Right kidney (tissue), 9 donors: ENCODE measurements around the gene COBL.

ENCODE experiments used
- DNase-seq: peaks from one replicate; pipeline ENCODE4 v3.0.0-alpha.2; 2016
- long read RNA-seq, 8 donors: transcript quantifications; one replicate each; lab custom pipeline, GENCODE V29; 2026

The COBL gene
- long read RNA-seq, donor 1: 0 reads
- long read RNA-seq, donor 2: 0 reads
- long read RNA-seq, donor 3: 0 reads
- long read RNA-seq, donor 4: 0 reads
- long read RNA-seq, donor 5: 0 reads
- long read RNA-seq, donor 6, partial matches to known transcripts: 0 of 1 reads
- long read RNA-seq, donor 6, other reads (novel, unspliced or antisense): 0 of 1 reads
- long read RNA-seq, donor 7, partial matches to known transcripts: 5 of 7 reads
- long read RNA-seq, donor 7, other reads (novel, unspliced or antisense): 0 of 7 reads
- long read RNA-seq, donor 8, full-length matches to known transcripts: 1 of 1 reads
- long read RNA-seq, donor 8, partial matches to known transcripts: 0 of 1 reads
- long read RNA-seq, donor 8, other reads (novel, unspliced or antisense): 0 of 1 reads

GRCh38 chr7:51316666-51317581 lies at the start of gene COBL:
TSS of gene COBL (minus strand) at chr7:51316809. CDS start at chr7:51316633, 176 bp downstream.
- DNase-seq: peak; percentile 78

- no peak for DNase-seq
These were observed 49.6 kb upstream of the COBL start for GRCh38 chr7:51366172-51366728.

- no peak for DNase-seq
These were observed 41.2 kb upstream of the COBL start for GRCh38 chr7:51357821-51358220.

GRCh38 chr7:51356849-51357516 lies 40.4 kb upstream of the COBL start:
- peak; percentile 40 for DNase-seq

GRCh38 chr7:51354897-51355296 lies 38.3 kb upstream of the COBL start:
- DNase-seq: no peak

- DNase-seq: no peak
These were observed 37.8 kb upstream of the COBL start for GRCh38 chr7:51354434-51354833.

GRCh38 chr7:51352174-51353100 lies 35.8 kb upstream of the COBL start:
- DNase-seq: no peak

- DNase-seq: no peak
These were observed 35.1 kb upstream of the COBL start for GRCh38 chr7:51351661-51352060.

- DNase-seq: no peak
These were observed 33.9 kb upstream of the COBL start for GRCh38 chr7:51350546-51350896.

- DNase-seq: no peak
These were observed 33.4 kb upstream of the COBL start for GRCh38 chr7:51349820-51350545.

- DNase-seq: no peak
These were observed 29.5 kb upstream of the COBL start for GRCh38 chr7:51346126-51346525.

- DNase-seq: no peak
These were observed 28.0 kb upstream of the COBL start for GRCh38 chr7:51344406-51345138.

- no peak for DNase-seq
These were observed 24.3 kb upstream of the COBL start for GRCh38 chr7:51340936-51341335.

- no peak for DNase-seq
These were observed 23.6 kb upstream of the COBL start for GRCh38 chr7:51340029-51340838.

GRCh38 chr7:51335057-51335456 lies 18.4 kb upstream of the COBL start:
- no peak for DNase-seq

GRCh38 chr7:51329696-51330263 lies 13.2 kb upstream of the COBL start:
- no peak for DNase-seq

GRCh38 chr7:51328351-51328801 lies 11.8 kb upstream of the COBL start:
- no peak for DNase-seq

- no peak for DNase-seq
These were observed 10.7 kb upstream of the COBL start for GRCh38 chr7:51327287-51327717.
